Panc1 (cell line): ENCODE measurements around the gene KAZN. TPM values are rescaled to one million over a fixed set of nuclear protein-coding genes. Genes with fewer than 3 reads are reported as not detected.

ENCODE experiments used
- ATAC-seq: fragments of 200-7000 bp; cut with Tn5 transposase; 2 replicates; pipeline ENCODE4 v1.9.1; 2020; ENCODE audit warnings: mild to moderate bottlenecking, moderate library complexity
- BruUV-seq: library from RNA; stranded (reverse); fragments of 400-500 nt; replicated peaks from 2 replicates; lab custom pipeline; 2021; lab: Mats Ljungman, UMichigan
- CTCF ChIA-PET: fragments of 300-600 bp; sonication (Branson Sonifier 250); formaldehyde crosslinking; loops from one replicate; lab custom pipeline; 2022; ENCODE audit warnings: antibody characterized with exemption; lab: Charles Lee
- POLR2A ChIA-PET: fragments of 300-600 bp; sonication (Branson Sonifier 250); formaldehyde crosslinking; loops from one replicate; lab custom pipeline; 2022; ENCODE audit warnings: antibody characterized with exemption; lab: Charles Lee
- DNase-seq: peaks from one replicate; pipeline ENCODE4 v3.0.0-alpha.2; 2010; ENCODE audit warnings: low read depth, low spot score
- H3K27ac ChIP-seq: 2 replicates; pipeline ENCODE4 v1.5.1; 2011; ENCODE audit warnings: mild to moderate bottlenecking, low read length, inconsistent platforms
- H3K27me3 ChIP-seq: fragments of 200-500 bp; sonication (Bioruptor generic); 2 replicates; pipeline ENCODE4 v1.6.0; 2014; ENCODE audit warnings: low read length, inconsistent platforms; ENCODE audit not compliant: control insufficient read depth, insufficient read depth
- H3K36me3 ChIP-seq: fragments of 200-500 bp; sonication (Bioruptor generic); 2 replicates; pipeline ENCODE4 v1.5.1; 2014; ENCODE audit warnings: inconsistent platforms, mild to moderate bottlenecking, low read length, moderate library complexity; ENCODE audit not compliant: control insufficient read depth, insufficient read depth
- H3K4me1 ChIP-seq: 2 replicates; pipeline ENCODE4 v1.5.1; 2011; ENCODE audit warnings: inconsistent platforms, mild to moderate bottlenecking, low read length, moderate library complexity; ENCODE audit not compliant: control insufficient read depth, insufficient read depth
- H3K4me3 ChIP-seq, 2 experiments: 2 replicates each; pipeline ENCODE4 v1.5.1; 2011 to 2012; ENCODE audit warnings: low read depth in 2 of 2, low read length in 2 of 2, mild to moderate bottlenecking in 2 of 2, inconsistent platforms in 1 of 2, moderate library complexity in 1 of 2
- H3K9me3 ChIP-seq: fragments of 200-500 bp; sonication (Bioruptor generic); 2 replicates; pipeline ENCODE4 v1.5.1; 2014; ENCODE audit warnings: low read depth, mild to moderate bottlenecking, inconsistent platforms, low read length, moderate library complexity; ENCODE audit not compliant: control insufficient read depth, insufficient read depth
- POLR2AphosphoS5 ChIP-seq: IDR thresholded peaks from 2 replicates; pipeline ENCODE4 v1.6.1; 2012; ENCODE audit warnings: mild to moderate bottlenecking, low read depth, low read length, moderate library complexity
- SIN3A ChIP-seq: IDR thresholded peaks from 2 replicates; pipeline ENCODE4 v1.6.1; 2012; ENCODE audit warnings: low read depth, mild to moderate bottlenecking, low read length, moderate library complexity, borderline replicate concordance; ENCODE audit not compliant: insufficient read depth
- TCF7L2 ChIP-seq: IDR thresholded peaks from 2 replicates; pipeline ENCODE4 v1.6.1; 2011; ENCODE audit warnings: mild to moderate bottlenecking, low read depth, low read length, inconsistent platforms
- in situ Hi-C: cut with HindIII; loops from 2 replicates; pipeline ENCODE4 v1.10.0; 2016; ENCODE audit warnings: low sequenced_read_pairs, low pct_unique_long_range_greater_than_20kb
- intact Hi-C: fragments of 100-400 bp; cut with micrococcal nuclease; formaldehyde crosslinking; loops from one replicate; pipeline ENCODE4 v1.10.0; 2022; ENCODE audit not compliant: unreplicated experiment
- total RNA-seq: library from RNA; stranded (reverse); gene quantifications from one replicate; pipeline ENCODE4 v1.2.1, GENCODE V29; 2021; ENCODE audit not compliant: unreplicated experiment
- TF ChIP-seq, protein P1 (sequence below): fragments of 450-650 bp; IDR thresholded peaks from 2 replicates; pipeline ENCODE4 v1.5.1; 2017; ENCODE audit warnings: mild to moderate bottlenecking
- TF ChIP-seq, protein P2 (sequence below), 2 experiments: IDR thresholded peaks; 2 replicates each; pipeline ENCODE4 v1.6.1; 2011 to 2012; ENCODE audit warnings: low read depth in 2 of 2, control low read depth in 1 of 2, low read length in 1 of 2, mild to moderate bottlenecking in 1 of 2, moderate library complexity in 1 of 2; ENCODE audit not compliant: insufficient read depth in 1 of 2

KAZN gene
- total RNA-seq, 1 experiment from 2014 or later: 6.6 TPM

DNA sequence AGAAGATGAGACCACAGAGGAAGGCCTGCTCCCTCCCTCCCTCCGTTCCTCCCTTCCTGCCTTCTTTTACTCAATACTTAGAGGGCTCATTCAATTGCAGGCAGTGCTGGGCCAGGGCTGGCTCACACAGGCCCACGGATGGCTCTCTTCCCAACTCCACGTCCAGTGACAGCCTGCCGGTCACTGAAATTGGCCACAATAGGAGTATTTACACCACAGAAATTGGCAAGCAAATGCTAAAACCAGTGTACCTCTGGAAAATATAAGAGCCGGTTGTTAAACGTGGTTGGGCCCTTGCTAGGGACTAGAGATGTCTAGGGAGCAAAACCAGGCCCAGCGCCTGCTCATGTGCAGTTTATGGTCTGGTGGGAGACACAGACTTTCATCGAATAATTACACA lies 482.6 kb downstream of the KAZN start:
- TF ChIP-seq, protein P1, sequence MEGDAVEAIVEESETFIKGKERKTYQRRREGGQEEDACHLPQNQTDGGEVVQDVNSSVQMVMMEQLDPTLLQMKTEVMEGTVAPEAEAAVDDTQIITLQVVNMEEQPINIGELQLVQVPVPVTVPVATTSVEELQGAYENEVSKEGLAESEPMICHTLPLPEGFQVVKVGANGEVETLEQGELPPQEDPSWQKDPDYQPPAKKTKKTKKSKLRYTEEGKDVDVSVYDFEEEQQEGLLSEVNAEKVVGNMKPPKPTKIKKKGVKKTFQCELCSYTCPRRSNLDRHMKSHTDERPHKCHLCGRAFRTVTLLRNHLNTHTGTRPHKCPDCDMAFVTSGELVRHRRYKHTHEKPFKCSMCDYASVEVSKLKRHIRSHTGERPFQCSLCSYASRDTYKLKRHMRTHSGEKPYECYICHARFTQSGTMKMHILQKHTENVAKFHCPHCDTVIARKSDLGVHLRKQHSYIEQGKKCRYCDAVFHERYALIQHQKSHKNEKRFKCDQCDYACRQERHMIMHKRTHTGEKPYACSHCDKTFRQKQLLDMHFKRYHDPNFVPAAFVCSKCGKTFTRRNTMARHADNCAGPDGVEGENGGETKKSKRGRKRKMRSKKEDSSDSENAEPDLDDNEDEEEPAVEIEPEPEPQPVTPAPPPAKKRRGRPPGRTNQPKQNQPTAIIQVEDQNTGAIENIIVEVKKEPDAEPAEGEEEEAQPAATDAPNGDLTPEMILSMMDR: no peak
- TF ChIP-seq TCF7L2: no peak
- TF ChIP-seq, protein P2, sequence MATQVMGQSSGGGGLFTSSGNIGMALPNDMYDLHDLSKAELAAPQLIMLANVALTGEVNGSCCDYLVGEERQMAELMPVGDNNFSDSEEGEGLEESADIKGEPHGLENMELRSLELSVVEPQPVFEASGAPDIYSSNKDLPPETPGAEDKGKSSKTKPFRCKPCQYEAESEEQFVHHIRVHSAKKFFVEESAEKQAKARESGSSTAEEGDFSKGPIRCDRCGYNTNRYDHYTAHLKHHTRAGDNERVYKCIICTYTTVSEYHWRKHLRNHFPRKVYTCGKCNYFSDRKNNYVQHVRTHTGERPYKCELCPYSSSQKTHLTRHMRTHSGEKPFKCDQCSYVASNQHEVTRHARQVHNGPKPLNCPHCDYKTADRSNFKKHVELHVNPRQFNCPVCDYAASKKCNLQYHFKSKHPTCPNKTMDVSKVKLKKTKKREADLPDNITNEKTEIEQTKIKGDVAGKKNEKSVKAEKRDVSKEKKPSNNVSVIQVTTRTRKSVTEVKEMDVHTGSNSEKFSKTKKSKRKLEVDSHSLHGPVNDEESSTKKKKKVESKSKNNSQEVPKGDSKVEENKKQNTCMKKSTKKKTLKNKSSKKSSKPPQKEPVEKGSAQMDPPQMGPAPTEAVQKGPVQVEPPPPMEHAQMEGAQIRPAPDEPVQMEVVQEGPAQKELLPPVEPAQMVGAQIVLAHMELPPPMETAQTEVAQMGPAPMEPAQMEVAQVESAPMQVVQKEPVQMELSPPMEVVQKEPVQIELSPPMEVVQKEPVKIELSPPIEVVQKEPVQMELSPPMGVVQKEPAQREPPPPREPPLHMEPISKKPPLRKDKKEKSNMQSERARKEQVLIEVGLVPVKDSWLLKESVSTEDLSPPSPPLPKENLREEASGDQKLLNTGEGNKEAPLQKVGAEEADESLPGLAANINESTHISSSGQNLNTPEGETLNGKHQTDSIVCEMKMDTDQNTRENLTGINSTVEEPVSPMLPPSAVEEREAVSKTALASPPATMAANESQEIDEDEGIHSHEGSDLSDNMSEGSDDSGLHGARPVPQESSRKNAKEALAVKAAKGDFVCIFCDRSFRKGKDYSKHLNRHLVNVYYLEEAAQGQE (IDR thresholded peaks at IDR 0.05; ENCODE audit: insufficient read depth in 1 of 2, low read depth in 2 of 2, low read length in 1 of 2): no peak
- TF ChIP-seq SIN3A: no peak
- TF ChIP-seq POLR2AphosphoS5: no peak
- Histone ChIP-seq H3K36me3 (no peaks in the 10 kb centered on the region), H3K27ac (no peak overlapping the region), H3K9me3 (no peaks in the 10 kb centered on the region), H3K4me1 (no peaks in the 10 kb centered on the region), H3K27me3 (no peaks in the 10 kb centered on the region), H3K4me3 (no peak overlapping the region)
- no TSS peak for BruUV-seq
- in situ Hi-C loops: no loop called here
- ChIA-PET CTCF (no interaction called here), POLR2A (no interaction called here)
- ATAC-seq (no peak), DNase-seq (no peak)
- intact Hi-C loops: loop anchor here (2.0 kb wide), 1 partner anchor 20 kb away; no protein-coding TSS in a partner anchor

DNA sequence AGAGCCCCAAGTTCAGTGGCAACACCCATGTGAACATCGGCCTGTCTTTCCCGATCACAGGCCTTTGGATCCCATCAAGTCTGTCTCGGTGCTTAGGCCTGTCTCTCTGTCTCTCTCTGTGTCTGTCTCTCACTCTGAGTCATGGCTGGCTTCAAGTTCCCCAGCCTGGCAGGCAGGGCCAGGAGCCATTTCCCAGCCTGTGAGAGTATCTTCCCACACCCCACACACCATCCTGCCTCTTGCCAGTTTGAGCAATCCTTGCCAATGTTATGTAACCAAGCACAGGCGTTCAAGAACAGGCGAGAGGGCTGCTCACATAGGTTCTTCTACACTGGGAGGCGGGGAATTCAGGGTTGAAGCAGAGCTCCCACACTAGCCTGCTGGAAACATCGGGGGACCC lies 485.1 kb downstream of the KAZN start:
- TF ChIP-seq, protein P1: no peak
- TF ChIP-seq, protein P2 (IDR thresholded peaks at IDR 0.05; ENCODE audit: insufficient read depth in 1 of 2, low read depth in 2 of 2, low read length in 1 of 2): no peak
- TF ChIP-seq POLR2AphosphoS5 (no peak), SIN3A (no peak), TCF7L2 (no peak)
- ChIA-PET POLR2A (no interaction called here), CTCF (no interaction called here)
- BruUV-seq: no TSS peak
- no peaks in the 10 kb centered on the region for H3K9me3 ChIP-seq
- H3K4me1 ChIP-seq: no peaks in the 10 kb centered on the region
- DNase-seq (no peak), ATAC-seq (no peak)
- intact Hi-C loops: no loop called here
- H3K4me3 ChIP-seq: no peak overlapping the region
- in situ Hi-C loops: no loop called here
- H3K27me3 ChIP-seq: no peaks in the 10 kb centered on the region; the same call in 1 of the 2 replicates
- no peak overlapping the region for H3K27ac ChIP-seq
- H3K36me3 ChIP-seq: no peaks in the 10 kb centered on the region
